ENCODE data around the gene ATPAF2.
A peak's percentile ranks its signal among the peaks of the same experiment; 100 is the strongest.

ATPAF2 gene

GRCh38 chr17:17994271-17995069, 44.5 kb downstream of the ATPAF2 start:
- peak; percentile 16 for TF ChIP-seq CTCF (IDR thresholded peaks at IDR 0.05; ENCODE audit: insufficient read depth, missing control alignments)
- no peak for DNase-seq (ENCODE audit: insufficient read length, low spot score)
- no peak for FAIRE-seq

- FAIRE-seq (no peak), DNase-seq (ENCODE audit: insufficient read length, low spot score) (no peak)
- no peak for TF ChIP-seq CTCF (IDR thresholded peaks at IDR 0.05; ENCODE audit: insufficient read depth, missing control alignments)
These were observed 45.1 kb downstream of the ATPAF2 start for GRCh38 chr17:17993852-17994251.

- FAIRE-seq (no peak), DNase-seq (ENCODE audit: insufficient read length, low spot score) (no peak)
- TF ChIP-seq CTCF (IDR thresholded peaks at IDR 0.05; ENCODE audit: insufficient read depth, missing control alignments) = no peak
These were observed 45.6 kb downstream of the ATPAF2 start for GRCh38 chr17:17993366-17993765.

GRCh38 chr17:17990282-17990681, 48.7 kb downstream of the ATPAF2 start:
- no peak for FAIRE-seq
- DNase-seq (ENCODE audit: insufficient read length, low spot score) = no peak
- no peak for TF ChIP-seq CTCF (IDR thresholded peaks at IDR 0.05; ENCODE audit: insufficient read depth, missing control alignments)

- DNase-seq (ENCODE audit: insufficient read length, low spot score) (no peak), FAIRE-seq (no peak)
- no peak for TF ChIP-seq CTCF (IDR thresholded peaks at IDR 0.05; ENCODE audit: insufficient read depth, missing control alignments)
These were observed 49.4 kb downstream of the ATPAF2 start for GRCh38 chr17:17989618-17990017.

- FAIRE-seq (no peak), DNase-seq (ENCODE audit: insufficient read length, low spot score) (no peak)
- TF ChIP-seq CTCF (IDR thresholded peaks at IDR 0.05; ENCODE audit: insufficient read depth, missing control alignments) = no peak
These were observed 49.9 kb downstream of the ATPAF2 start for GRCh38 chr17:17989081-17989480.

GRCh38 chr17:17988427-17988945, 50.5 kb downstream of the ATPAF2 start:
- TF ChIP-seq CTCF (IDR thresholded peaks at IDR 0.05; ENCODE audit: insufficient read depth, missing control alignments) = no peak
- FAIRE-seq = no peak
- no peak for DNase-seq (ENCODE audit: insufficient read length, low spot score)
